ENCODE results near the gene ARSI.

ARSI gene

GRCh38 chr5:150270541-150271295 lies 32.0 kb downstream of the ARSI start:
- ChIA-PET POLR2A (no interaction called here), CTCF (interaction anchor here (0.7 to 6.8 kb wide), 4 partner anchors 34 to 79 kb away, joined by 3 to 63 read pairs (median 3); no protein-coding TSS in a partner anchor)
- no peaks in the 10 kb centered on the region for H3K4me1 ChIP-seq (ENCODE audit: control extremely low read depth in 1 of 4, control insufficient read depth in 4 of 4, insufficient read depth in 4 of 4, low read length in 3 of 4)
- no peak overlapping the region for H3K4me3 ChIP-seq (ENCODE audit: control insufficient read depth in 1 of 7, extremely low read depth in 1 of 7, insufficient read depth in 4 of 7, low read depth in 2 of 7, low read length in 6 of 7)
- DNase-seq = no peak
- no peaks in the 10 kb centered on the region for H3K9me3 ChIP-seq (ENCODE audit: control extremely low read depth in 1 of 5, control insufficient read depth in 4 of 5, insufficient read depth in 2 of 5, low read depth in 1 of 5, low read length in 4 of 5)
- H3K27ac ChIP-seq (ENCODE audit: insufficient read depth in 1 of 2, low read depth in 1 of 2, low read length in 2 of 2, poor library complexity in 1 of 2, severe bottlenecking in 2 of 2) = no peak overlapping the region
- H3K36me3 ChIP-seq (ENCODE audit: control insufficient read depth in 4 of 4, insufficient read depth in 4 of 4, low read length in 3 of 4) = no peaks in the 10 kb centered on the region
- 91% methylated on average over 9 of the region's 12 CpGs for WGBS (ENCODE audit: insufficient coverage)
- H3K27me3 ChIP-seq (replicated peaks in 2 of 5; ENCODE audit: control insufficient read depth in 4 of 5, insufficient read depth in 5 of 5, low read length in 4 of 5) = peaks cover 0 to 2% (median 0%) of the 10 kb centered on the region in 5 experiments

GRCh38 chr5:150266871-150267291 lies 35.8 kb downstream of the ARSI start:
- H3K9me3 ChIP-seq (ENCODE audit: control extremely low read depth in 1 of 5, control insufficient read depth in 4 of 5, insufficient read depth in 2 of 5, low read depth in 1 of 5, low read length in 4 of 5) = no peaks in the 10 kb centered on the region
- peaks cover 0 to 20% (median 14%) of the 10 kb centered on the region in 4 experiments for H3K4me1 ChIP-seq (ENCODE audit: control extremely low read depth in 1 of 4, control insufficient read depth in 4 of 4, insufficient read depth in 4 of 4, low read length in 3 of 4)
- no peaks in the 10 kb centered on the region for H3K27me3 ChIP-seq (replicated peaks in 2 of 5; ENCODE audit: control insufficient read depth in 4 of 5, insufficient read depth in 5 of 5, low read length in 4 of 5)
- ChIA-PET CTCF (interaction anchor here (0.8 to 3.3 kb wide), 3 partner anchors 8 to 46 kb away, joined by 3 to 10 read pairs (median 3); no protein-coding TSS in a partner anchor), POLR2A (no interaction called here)
- no peaks in the 10 kb centered on the region for H3K36me3 ChIP-seq (ENCODE audit: control insufficient read depth in 4 of 4, insufficient read depth in 4 of 4, low read length in 3 of 4)
- no peak overlapping the region for H3K27ac ChIP-seq (ENCODE audit: insufficient read depth in 1 of 2, low read depth in 1 of 2, low read length in 2 of 2, poor library complexity in 1 of 2, severe bottlenecking in 2 of 2)
- H3K4me3 ChIP-seq (ENCODE audit: control insufficient read depth in 1 of 7, extremely low read depth in 1 of 7, insufficient read depth in 4 of 7, low read depth in 2 of 7, low read length in 6 of 7) = no peak overlapping the region
- WGBS (ENCODE audit: insufficient coverage) = 100% methylated on average over 1 of the region's 4 CpGs
- DNase-seq = no peak

- no peak overlapping the region for H3K4me3 ChIP-seq (ENCODE audit: control insufficient read depth in 1 of 7, extremely low read depth in 1 of 7, insufficient read depth in 4 of 7, low read depth in 2 of 7, low read length in 6 of 7)
- H3K9me3 ChIP-seq (ENCODE audit: control extremely low read depth in 1 of 5, control insufficient read depth in 4 of 5, insufficient read depth in 2 of 5, low read depth in 1 of 5, low read length in 4 of 5) = no peaks in the 10 kb centered on the region
- POLR2A ChIA-PET = no interaction called here
- WGBS (ENCODE audit: insufficient coverage) = 100% methylated on average over 3 of the region's 6 CpGs
- no peaks in the 10 kb centered on the region for H3K36me3 ChIP-seq (ENCODE audit: control insufficient read depth in 4 of 4, insufficient read depth in 4 of 4, low read length in 3 of 4)
- H3K27me3 ChIP-seq (replicated peaks in 2 of 5; ENCODE audit: control insufficient read depth in 4 of 5, insufficient read depth in 5 of 5, low read length in 4 of 5) = no peaks in the 10 kb centered on the region
- H3K4me1 ChIP-seq (ENCODE audit: control extremely low read depth in 1 of 4, control insufficient read depth in 4 of 4, insufficient read depth in 4 of 4, low read length in 3 of 4) = peaks cover 0 to 20% (median 14%) of the 10 kb centered on the region in 4 experiments
- DNase-seq = no peak
- CTCF ChIA-PET = interaction anchor here (0.6 to 4.0 kb wide), 4 partner anchors 17 to 139 kb away, joined by 3 to 16 read pairs (median 4); no protein-coding TSS in a partner anchor
- H3K27ac ChIP-seq (ENCODE audit: insufficient read depth in 1 of 2, low read depth in 1 of 2, low read length in 2 of 2, poor library complexity in 1 of 2, severe bottlenecking in 2 of 2) = no peak overlapping the region
Observed at GRCh38 chr5:150265870-150266383, 36.8 kb downstream of the ARSI start.

- H3K27me3 ChIP-seq (replicated peaks in 2 of 5; ENCODE audit: control insufficient read depth in 4 of 5, insufficient read depth in 5 of 5, low read length in 4 of 5) = no peaks in the 10 kb centered on the region
- H3K27ac ChIP-seq (ENCODE audit: insufficient read depth in 1 of 2, low read depth in 1 of 2, low read length in 2 of 2, poor library complexity in 1 of 2, severe bottlenecking in 2 of 2) = no peak overlapping the region
- WGBS (ENCODE audit: insufficient coverage) = 91% methylated on average over 17 of the region's 23 CpGs
- no peaks in the 10 kb centered on the region for H3K36me3 ChIP-seq (ENCODE audit: control insufficient read depth in 4 of 4, insufficient read depth in 4 of 4, low read length in 3 of 4)
- no peak overlapping the region for H3K4me3 ChIP-seq (ENCODE audit: control insufficient read depth in 1 of 7, extremely low read depth in 1 of 7, insufficient read depth in 4 of 7, low read depth in 2 of 7, low read length in 6 of 7)
- ChIA-PET CTCF (interaction anchor here (0.8 to 4.0 kb wide), 4 partner anchors 10 to 138 kb away, joined by 3 to 16 read pairs (median 5); no protein-coding TSS in a partner anchor), POLR2A (interaction anchor here (0.7 kb wide), 1 partner anchor 30 kb away, joined by 3 read pairs; no protein-coding TSS in a partner anchor)
- H3K9me3 ChIP-seq (ENCODE audit: control extremely low read depth in 1 of 5, control insufficient read depth in 4 of 5, insufficient read depth in 2 of 5, low read depth in 1 of 5, low read length in 4 of 5) = no peaks in the 10 kb centered on the region
- DNase-seq = peak in 2 of 3 donors; percentile 21 to 23
- H3K4me1 ChIP-seq (ENCODE audit: control extremely low read depth in 1 of 4, control insufficient read depth in 4 of 4, insufficient read depth in 4 of 4, low read length in 3 of 4) = peaks cover 0 to 20% (median 14%) of the 10 kb centered on the region in 4 experiments
Observed at GRCh38 chr5:150264667-150265603, 37.8 kb downstream of the ARSI start.

GRCh38 chr5:150263801-150264621 lies 38.7 kb downstream of the ARSI start:
- ChIA-PET CTCF (interaction anchor here (0.8 to 4.0 kb wide), 3 partner anchors 9 to 86 kb away, joined by 3 to 16 read pairs (median 5); no protein-coding TSS in a partner anchor), POLR2A (interaction anchor here (0.7 kb wide), 1 partner anchor 31 kb away, joined by 3 read pairs; no protein-coding TSS in a partner anchor)

GRCh38 chr5:150263375-150263775 lies 39.3 kb downstream of the ARSI start:
- no peak for DNase-seq
- Histone ChIP-seq H3K4me1 (ENCODE audit: control extremely low read depth in 1 of 4, control insufficient read depth in 4 of 4, insufficient read depth in 4 of 4, low read length in 3 of 4) (peaks cover 0 to 20% (median 14%) of the 10 kb centered on the region in 4 experiments), H3K27me3 (replicated peaks in 2 of 5; ENCODE audit: control insufficient read depth in 4 of 5, insufficient read depth in 5 of 5, low read length in 4 of 5) (no peaks in the 10 kb centered on the region), H3K4me3 (ENCODE audit: control insufficient read depth in 1 of 7, extremely low read depth in 1 of 7, insufficient read depth in 4 of 7, low read depth in 2 of 7, low read length in 6 of 7) (no peak overlapping the region), H3K36me3 (ENCODE audit: control insufficient read depth in 4 of 4, insufficient read depth in 4 of 4, low read length in 3 of 4) (no peaks in the 10 kb centered on the region), H3K9me3 (ENCODE audit: control extremely low read depth in 1 of 5, control insufficient read depth in 4 of 5, insufficient read depth in 2 of 5, low read depth in 1 of 5, low read length in 4 of 5) (no peaks in the 10 kb centered on the region), H3K27ac (ENCODE audit: insufficient read depth in 1 of 2, low read depth in 1 of 2, low read length in 2 of 2, poor library complexity in 1 of 2, severe bottlenecking in 2 of 2) (no peak overlapping the region)
- CTCF ChIA-PET = interaction anchor here (1.4 to 4.0 kb wide), 2 partner anchors 45 to 86 kb away, joined by 3 to 16 read pairs; no protein-coding TSS in a partner anchor
- POLR2A ChIA-PET = no interaction called here
- 86% methylated on average over 4 of the region's 5 CpGs for WGBS (ENCODE audit: insufficient coverage)

More at GRCh38 chr5:150263801-150264621, 38.7 kb downstream of the ARSI start:
- H3K36me3 ChIP-seq (ENCODE audit: control insufficient read depth in 4 of 4, insufficient read depth in 4 of 4, low read length in 3 of 4) = no peaks in the 10 kb centered on the region
- H3K9me3 ChIP-seq (ENCODE audit: control extremely low read depth in 1 of 5, control insufficient read depth in 4 of 5, insufficient read depth in 2 of 5, low read depth in 1 of 5, low read length in 4 of 5) = no peaks in the 10 kb centered on the region
- 49% methylated on average over 8 of the region's 11 CpGs for WGBS (ENCODE audit: insufficient coverage)
- peak; percentile 47 to 85 (median 81) for DNase-seq
- H3K27ac ChIP-seq (ENCODE audit: insufficient read depth in 1 of 2, low read depth in 1 of 2, low read length in 2 of 2, poor library complexity in 1 of 2, severe bottlenecking in 2 of 2) = no peak overlapping the region
- no peaks in the 10 kb centered on the region for H3K27me3 ChIP-seq (replicated peaks in 2 of 5; ENCODE audit: control insufficient read depth in 4 of 5, insufficient read depth in 5 of 5, low read length in 4 of 5)
- H3K4me3 ChIP-seq (ENCODE audit: control insufficient read depth in 1 of 7, extremely low read depth in 1 of 7, insufficient read depth in 4 of 7, low read depth in 2 of 7, low read length in 6 of 7) = no peak overlapping the region
- peaks cover 0 to 20% (median 14%) of the 10 kb centered on the region in 4 experiments for H3K4me1 ChIP-seq (ENCODE audit: control extremely low read depth in 1 of 4, control insufficient read depth in 4 of 4, insufficient read depth in 4 of 4, low read length in 3 of 4)

Measured in common myeloid progenitor, CD34-positive (primary cell).